NB4 (cell line): ENCODE results near the gene CRELD2.

Source experiments
- CTCF ChIP-seq: IDR thresholded peaks from one replicate; pipeline ENCODE4 v1.5.1; 2012; ENCODE audit warnings: low read depth, low read length
- MAX ChIP-seq: IDR thresholded peaks from 2 replicates; pipeline ENCODE4 v1.6.1; 2011; ENCODE audit warnings: low read depth, low read length
- MYC ChIP-seq: IDR thresholded peaks from 2 replicates; pipeline ENCODE4 v1.6.1; 2011; ENCODE audit warnings: low read depth, low read length
- POLR2A ChIP-seq: IDR thresholded peaks from 2 replicates; pipeline ENCODE4 v1.6.1; 2011; ENCODE audit warnings: mild to moderate bottlenecking; ENCODE audit not compliant: insufficient read length; ENCODE audit errors: extremely low read depth

GRCh38 chr22:49937758-49938564 lies 19.5 kb downstream of the CRELD2 start:
- TF ChIP-seq CTCF (no peak), MYC (no peak), POLR2A (no peak), MAX (no peak)
